ENCODE results near the gene STK11.
A peak's percentile ranks its signal among the peaks of the same experiment; 100 is the strongest.
"Not testable (repeated sequence)": the region's sequence is repeated elsewhere in the genome, so short reads cannot be mapped to it uniquely, and the experiment has no call there.

STK11 gene

GRCh38 chr19:1168572-1169410 is 36.8 kb upstream of the STK11 start:
- no peak for DNase-seq (ENCODE audit: low read depth in 2 of 2)

GRCh38 chr19:1169411-1169791 is 36.2 kb upstream of the STK11 start:
- no peak for DNase-seq (ENCODE audit: low read depth in 2 of 2)

GRCh38 chr19:1169921-1170885 is 35.4 kb upstream of the STK11 start:
- DNase-seq (ENCODE audit: low read depth in 2 of 2), result no peak

- DNase-seq (ENCODE audit: low read depth in 2 of 2), result no peak
These were observed 34.4 kb upstream of the STK11 start for GRCh38 chr19:1170938-1171754.

GRCh38 chr19:1171755-1172352 is 33.7 kb upstream of the STK11 start:
- no peak for DNase-seq (ENCODE audit: low read depth in 2 of 2)

GRCh38 chr19:1172353-1173158 is 33.0 kb upstream of the STK11 start:
- no peak for DNase-seq (ENCODE audit: low read depth in 2 of 2)

GRCh38 chr19:1173159-1173844 is 32.3 kb upstream of the STK11 start:
- no peak for DNase-seq (ENCODE audit: low read depth in 2 of 2)

- peak; percentile 87 to 92 for DNase-seq (ENCODE audit: low read depth in 2 of 2)
These were observed 31.5 kb upstream of the STK11 start, which contains the start of gene SBNO2 for GRCh38 chr19:1173845-1174809. SBNO2 (minus strand) TSS chr19:1174268; CDS start chr19:1154276, 19,992 bp downstream.

GRCh38 chr19:1177322-1178114 is 28.1 kb upstream of the STK11 start:
- DNase-seq (ENCODE audit: low read depth in 2 of 2), result no peak

GRCh38 chr19:1181606-1182005 is 24.0 kb upstream of the STK11 start:
- DNase-seq (ENCODE audit: low read depth in 2 of 2), result no peak

- no peak for DNase-seq (ENCODE audit: low read depth in 2 of 2)
These were observed 23.5 kb upstream of the STK11 start for GRCh38 chr19:1182068-1182467.

GRCh38 chr19:1182727-1183126 is 22.9 kb upstream of the STK11 start:
- no peak for DNase-seq (ENCODE audit: low read depth in 2 of 2)

GRCh38 chr19:1183543-1184172 is 21.9 kb upstream of the STK11 start:
- DNase-seq (ENCODE audit: low read depth in 2 of 2), result no peak

GRCh38 chr19:1189419-1189818 is 16.2 kb upstream of the STK11 start:
- no peak for DNase-seq (ENCODE audit: low read depth in 2 of 2)

GRCh38 chr19:1199531-1199930 is 6.0 kb upstream of the STK11 start:
- DNase-seq (ENCODE audit: low read depth in 2 of 2), result no peak

- not testable (repeated sequence) for DNase-seq (ENCODE audit: low read depth in 2 of 2)
These were observed 5.0 kb upstream of the STK11 start for GRCh38 chr19:1200614-1201013.

GRCh38 chr19:1206150-1206863 is 729 bp downstream of the STK11 start:
- no peak for DNase-seq (ENCODE audit: low read depth in 2 of 2)
